HFF-Myc (cell line): ENCODE measurements around the gene WFIKKN1.

Experiments used
- DNase-seq: peaks from one replicate; pipeline ENCODE4 v3.0.0-alpha.2; 2011; ENCODE audit warnings: low read depth; ENCODE audit errors: extremely low read depth
- H3K4me3 ChIP-seq: replicated peaks from 2 replicates; pipeline ENCODE4 v1.5.1; 2011; ENCODE audit warnings: low read depth, mild to moderate bottlenecking, control low read depth, low read length
- TF ChIP-seq, protein P1 (sequence below): IDR thresholded peaks from 2 replicates; pipeline ENCODE4 v1.5.1; 2012; ENCODE audit warnings: mild to moderate bottlenecking, low read depth, low read length, control low read depth; ENCODE audit errors: missing control alignments

Gene WFIKKN1

DNA sequence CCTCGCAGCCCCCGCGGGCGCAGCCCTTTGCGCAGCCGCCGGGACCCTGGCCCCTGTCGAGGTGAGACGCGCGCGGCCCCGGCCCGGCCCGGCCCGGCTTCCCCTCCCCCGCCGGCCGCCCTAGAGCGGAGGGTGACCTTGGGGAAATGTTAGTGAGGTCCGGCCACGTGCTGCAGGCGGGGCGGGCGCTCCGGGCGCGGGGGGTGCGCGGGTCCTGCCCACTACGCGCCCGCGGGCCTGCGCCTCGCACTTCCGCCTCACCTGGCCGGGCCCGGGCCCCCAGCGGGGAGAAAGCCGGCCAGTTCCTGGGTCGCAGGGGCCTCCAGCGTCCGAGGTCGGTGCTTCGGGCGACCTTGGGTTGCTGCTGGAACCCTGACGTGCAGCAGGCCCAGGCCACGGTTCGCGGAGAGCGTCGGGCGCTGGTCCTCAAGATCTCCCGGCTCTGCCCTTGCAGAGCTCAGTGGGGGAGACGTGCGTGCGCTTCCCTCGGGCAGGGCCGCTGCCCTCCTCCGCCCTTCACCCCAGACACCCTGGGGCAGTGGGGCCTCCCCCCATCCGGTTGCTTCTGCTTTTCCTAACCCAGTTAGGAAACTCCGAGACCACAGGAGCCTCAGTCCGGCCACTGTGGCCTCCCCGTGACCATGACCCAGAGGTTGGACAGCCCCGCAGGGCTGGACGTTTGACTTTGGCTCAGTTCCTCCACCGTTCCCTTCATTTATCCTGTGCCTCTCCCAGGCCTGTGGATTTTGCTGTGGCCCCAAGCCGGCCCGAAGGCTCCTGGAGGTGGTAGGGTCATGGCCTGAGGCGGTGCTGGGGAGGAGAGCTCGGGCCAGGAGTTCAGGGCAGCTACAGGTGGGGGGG is 11.6 kb downstream of the WFIKKN1 start:
- H3K4me3 ChIP-seq: peak overlapping the region; percentile 55
- no peak for DNase-seq
- TF ChIP-seq, protein P1, sequence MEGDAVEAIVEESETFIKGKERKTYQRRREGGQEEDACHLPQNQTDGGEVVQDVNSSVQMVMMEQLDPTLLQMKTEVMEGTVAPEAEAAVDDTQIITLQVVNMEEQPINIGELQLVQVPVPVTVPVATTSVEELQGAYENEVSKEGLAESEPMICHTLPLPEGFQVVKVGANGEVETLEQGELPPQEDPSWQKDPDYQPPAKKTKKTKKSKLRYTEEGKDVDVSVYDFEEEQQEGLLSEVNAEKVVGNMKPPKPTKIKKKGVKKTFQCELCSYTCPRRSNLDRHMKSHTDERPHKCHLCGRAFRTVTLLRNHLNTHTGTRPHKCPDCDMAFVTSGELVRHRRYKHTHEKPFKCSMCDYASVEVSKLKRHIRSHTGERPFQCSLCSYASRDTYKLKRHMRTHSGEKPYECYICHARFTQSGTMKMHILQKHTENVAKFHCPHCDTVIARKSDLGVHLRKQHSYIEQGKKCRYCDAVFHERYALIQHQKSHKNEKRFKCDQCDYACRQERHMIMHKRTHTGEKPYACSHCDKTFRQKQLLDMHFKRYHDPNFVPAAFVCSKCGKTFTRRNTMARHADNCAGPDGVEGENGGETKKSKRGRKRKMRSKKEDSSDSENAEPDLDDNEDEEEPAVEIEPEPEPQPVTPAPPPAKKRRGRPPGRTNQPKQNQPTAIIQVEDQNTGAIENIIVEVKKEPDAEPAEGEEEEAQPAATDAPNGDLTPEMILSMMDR: no peak

DNA sequence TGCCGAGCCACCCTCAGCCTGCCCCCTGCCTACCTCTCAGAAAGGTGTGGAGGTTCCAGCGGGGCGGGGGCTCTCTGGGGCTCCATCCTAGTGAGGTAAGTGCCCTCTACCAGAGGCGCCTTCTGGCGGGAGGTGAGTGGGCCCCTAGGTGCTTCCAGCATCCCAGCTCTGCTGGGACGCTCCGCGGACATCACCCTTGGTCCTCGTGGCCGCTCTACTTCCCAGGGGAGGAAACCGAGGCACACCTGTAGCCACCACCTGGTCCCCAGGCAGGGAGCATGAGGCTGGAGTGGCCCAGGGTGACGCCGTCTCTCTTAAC is 12.2 kb downstream of the WFIKKN1 start:
- DNase-seq: no peak
- H3K4me3 ChIP-seq: peak overlapping the region; percentile 55
- TF ChIP-seq, protein P1: no peak

DNA sequence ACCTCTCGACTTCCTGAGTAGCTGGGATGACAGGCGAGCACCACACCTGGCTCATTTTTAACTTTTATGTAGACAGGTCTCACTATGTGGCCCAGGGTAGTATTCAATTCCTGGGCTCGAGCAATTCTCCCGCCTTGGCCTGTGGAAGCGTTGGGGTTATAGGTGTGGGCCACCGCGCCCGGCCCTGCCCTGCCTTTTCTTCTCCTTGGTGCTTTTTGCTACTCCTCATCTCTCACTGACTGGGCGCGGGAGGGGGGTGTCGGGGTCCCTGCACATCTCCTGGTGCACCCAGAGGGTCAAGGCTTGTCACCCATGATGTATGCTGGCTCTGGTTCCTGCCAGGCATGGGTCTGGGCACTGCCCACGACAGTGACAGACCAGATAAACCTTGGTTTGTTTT is 13.8 kb downstream of the WFIKKN1 start:
- TF ChIP-seq, protein P1: no peak
- H3K4me3 ChIP-seq: no peak overlapping the region
- no peak for DNase-seq

DNA sequence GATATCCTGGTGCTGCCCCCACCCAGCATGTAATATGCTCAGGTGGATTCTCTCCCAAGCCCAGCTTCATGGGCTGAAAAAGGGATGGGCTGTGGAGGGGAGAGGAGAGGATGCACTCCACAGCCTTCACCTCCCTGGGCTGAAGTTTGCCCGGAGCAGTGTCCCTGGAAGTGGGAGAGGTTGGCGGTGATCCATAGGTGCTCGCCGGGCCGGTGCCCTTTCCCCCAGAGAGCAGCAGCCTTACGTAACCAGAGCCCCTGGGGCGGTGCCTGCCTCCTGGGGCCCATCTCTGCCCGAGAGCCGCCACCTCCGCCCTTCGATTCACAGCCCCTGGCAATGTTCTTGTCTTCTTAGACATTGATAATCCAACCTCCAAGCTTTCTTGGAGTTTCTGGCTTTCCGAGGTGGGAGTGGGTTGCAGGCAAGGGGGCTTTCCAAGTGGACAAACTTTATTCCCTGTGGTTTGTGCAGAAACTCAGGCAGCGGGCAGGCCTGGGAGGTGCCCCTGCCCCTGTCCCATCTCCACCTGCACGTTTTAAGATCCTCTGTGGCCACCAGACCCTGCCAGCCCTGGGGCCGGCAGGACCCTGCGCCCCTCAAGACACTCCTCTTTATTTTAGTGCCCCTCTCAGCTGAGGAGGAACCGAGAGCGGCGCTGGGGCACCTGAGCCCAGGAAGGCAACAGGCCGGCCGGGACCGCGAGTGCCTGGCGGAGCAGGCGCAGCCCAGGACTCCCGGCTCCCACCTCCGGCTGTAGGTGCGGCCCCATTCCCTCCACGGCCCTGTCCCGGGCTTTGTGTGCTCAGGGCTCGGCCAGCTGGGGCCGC is 15.3 kb downstream of the WFIKKN1 start:
- DNase-seq: no peak
- H3K4me3 ChIP-seq: no peak overlapping the region
- TF ChIP-seq, protein P1: no peak

DNA sequence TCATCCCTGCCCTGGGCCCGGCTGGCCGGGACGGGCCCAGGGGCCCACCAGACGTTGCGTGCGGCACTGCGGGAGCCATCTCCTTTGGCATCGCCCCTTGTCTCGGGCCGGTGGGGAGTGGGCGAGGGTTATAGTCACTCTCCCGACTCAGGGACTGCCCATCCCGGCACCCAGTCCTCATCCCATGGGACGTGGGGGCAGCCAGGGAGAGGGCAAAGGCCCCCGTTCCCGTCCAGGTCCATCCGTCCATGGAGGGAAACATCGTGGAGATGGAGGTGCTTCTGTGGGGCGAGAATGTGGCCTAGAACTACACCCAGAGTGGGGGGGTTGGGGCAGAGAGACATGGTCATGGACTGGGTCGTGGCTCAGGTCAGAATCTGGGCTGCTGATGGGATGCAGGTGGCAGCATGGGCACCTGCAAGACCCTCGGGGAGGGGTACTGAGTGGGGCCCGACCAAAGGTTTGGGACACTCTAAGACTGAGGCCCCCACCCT is 15.9 kb downstream of the WFIKKN1 start:
- H3K4me3 ChIP-seq: no peak overlapping the region
- TF ChIP-seq, protein P1: no peak
- DNase-seq: no peak

DNA sequence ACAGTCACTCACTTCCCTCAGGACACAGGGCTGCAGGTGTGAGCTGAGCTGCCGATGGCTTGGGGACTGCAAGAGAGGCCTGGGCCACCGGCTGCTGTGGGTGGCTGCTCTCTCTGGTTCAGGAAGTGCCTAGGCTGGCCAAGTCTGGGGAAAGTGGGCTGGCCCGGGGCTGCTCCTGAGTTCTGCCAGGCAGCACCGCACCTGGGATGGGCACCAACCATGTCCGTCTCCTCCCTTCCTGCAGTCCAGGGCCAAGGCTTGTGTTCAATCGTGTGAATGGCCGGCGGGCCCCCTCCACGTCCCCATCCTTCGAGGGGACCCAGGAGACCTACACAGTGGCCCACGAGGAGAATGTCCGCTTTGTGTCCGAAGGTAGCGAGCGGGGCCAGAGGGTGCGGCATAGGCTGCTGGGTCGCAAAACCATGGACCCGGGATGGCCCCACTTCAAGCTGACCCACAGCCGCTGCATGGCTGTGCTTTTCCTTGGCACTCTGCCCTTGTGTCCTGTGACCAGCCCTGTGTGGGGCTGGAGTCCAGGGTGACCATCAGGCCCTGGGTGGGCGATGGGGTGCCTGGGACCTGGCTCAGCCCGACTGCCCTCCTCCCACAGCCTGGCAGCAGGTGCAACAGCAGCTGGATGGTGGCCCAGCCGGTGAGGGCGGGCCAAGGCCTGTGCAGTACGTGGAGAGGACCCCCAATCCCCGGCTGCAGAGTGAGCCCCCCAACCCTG is 16.6 kb downstream of the WFIKKN1 start:
- H3K4me3 ChIP-seq: 0 out of 2 replicates have a peak overlapping the region, but pooled peaks have one; percentile 60
- TF ChIP-seq, protein P1: no peak
- no peak for DNase-seq
